EL (cell line): ENCODE data around the gene ACTR5.
A peak's percentile ranks its signal among the peaks of the same experiment; 100 is the strongest.

ENCODE experiments used
- DNase-seq: peaks from one replicate; pipeline ENCODE4 v3.0.0-alpha.2; 2016

The ACTR5 gene

DNA sequence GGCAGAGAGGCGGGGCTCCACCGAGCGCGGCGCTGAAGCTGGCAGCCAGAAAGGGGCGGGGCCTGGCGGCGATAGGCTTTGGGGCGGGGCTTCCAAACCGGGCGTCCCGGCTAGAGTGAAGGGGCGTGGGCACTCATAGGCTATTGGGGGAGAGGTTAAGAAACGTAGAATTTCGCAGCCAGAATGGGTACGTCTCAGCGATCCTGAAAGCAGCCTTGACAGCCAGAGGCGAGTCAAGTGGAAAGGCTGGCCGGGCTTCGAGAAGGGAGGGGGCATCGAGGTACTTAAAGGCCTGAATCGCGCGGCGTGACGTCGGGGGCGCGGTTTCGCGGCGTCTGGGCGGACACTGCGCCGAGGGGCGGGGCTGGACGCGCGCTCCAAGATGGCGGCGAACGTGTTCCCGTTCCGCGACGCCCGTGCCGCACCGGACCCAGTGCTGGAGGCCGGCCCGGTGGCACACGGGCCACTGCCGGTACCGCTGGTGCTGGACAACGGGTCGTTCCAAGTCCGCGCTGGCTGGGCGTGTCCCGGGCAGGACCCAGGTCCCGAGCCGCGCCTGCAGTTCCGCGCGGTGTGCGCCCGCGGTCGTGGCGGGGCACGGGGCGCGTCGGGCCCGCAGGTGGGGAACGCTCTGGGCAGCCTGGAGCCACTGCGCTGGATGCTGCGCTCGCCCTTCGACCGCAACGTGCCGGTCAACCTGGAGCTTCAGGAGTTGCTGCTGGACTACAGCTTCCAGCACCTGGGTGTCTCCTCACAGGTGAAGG, at the start of gene ACTR5:
ACTR5 (plus strand) TSS at position 364 of the 764 bp plus-strand sequence; CDS start at position 383, 19 bp downstream.
- peak; percentile 86 for DNase-seq

DNA sequence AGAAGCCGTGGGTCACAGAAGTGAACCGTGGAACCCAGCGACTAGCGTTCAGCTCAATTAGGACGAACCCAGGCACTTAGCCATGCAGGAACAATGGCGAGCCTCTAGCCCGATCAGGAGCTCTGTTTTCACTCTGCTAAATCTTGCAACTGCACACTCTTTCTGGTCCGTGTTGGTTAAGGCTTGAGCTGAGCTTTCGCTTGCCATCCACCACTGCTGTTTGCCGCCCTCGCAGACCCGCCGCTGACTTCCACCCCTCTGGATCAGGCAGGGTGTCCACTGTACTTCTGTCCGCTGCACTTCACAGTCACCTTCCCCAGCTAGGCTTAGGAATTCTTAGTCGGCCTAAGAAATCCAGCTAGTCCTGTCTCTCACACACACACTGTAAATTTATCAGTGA, 49.7 kb upstream of the ACTR5 start:
- no peak for DNase-seq

DNA sequence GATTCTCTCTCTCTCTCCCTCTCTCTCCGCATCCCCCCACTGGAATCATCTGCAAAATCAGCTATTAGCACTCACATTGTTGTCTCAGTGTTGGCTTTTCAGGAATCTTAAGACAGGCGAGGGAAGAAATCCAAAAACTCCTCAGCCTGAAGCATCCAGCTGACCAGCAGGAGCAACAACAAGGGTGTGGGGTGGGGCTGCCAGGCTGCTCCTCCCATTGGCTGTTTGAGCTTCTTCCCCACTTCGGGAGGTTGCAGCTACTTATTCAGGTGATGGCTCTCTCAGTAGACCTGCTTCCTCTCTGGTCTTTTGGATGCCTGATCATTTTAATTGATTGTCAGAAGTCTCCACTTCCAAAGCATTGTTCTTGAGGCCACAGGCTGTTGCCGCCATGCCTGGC, 48.1 kb upstream of the ACTR5 start:
- no peak for DNase-seq

DNA sequence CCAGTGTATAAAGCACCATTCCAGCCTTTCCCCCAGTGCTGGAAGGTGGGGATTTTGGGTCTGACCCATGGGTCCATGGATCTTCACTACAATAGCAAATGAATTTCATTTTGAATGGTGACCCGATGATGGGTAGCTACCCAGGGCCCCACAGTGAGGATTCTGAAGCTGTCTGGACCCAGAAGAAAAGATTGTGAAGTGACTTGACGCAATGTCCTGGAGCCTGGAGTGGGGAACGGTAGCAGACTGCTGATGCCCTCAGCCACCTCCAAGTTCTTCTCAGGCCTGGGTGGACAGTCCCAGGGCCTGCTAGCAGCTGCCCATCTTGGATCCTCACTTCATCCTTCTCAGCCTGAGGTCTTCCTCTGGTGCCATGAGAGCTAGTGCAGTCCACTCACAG, 47.3 kb upstream of the ACTR5 start:
- no peak for DNase-seq

DNA sequence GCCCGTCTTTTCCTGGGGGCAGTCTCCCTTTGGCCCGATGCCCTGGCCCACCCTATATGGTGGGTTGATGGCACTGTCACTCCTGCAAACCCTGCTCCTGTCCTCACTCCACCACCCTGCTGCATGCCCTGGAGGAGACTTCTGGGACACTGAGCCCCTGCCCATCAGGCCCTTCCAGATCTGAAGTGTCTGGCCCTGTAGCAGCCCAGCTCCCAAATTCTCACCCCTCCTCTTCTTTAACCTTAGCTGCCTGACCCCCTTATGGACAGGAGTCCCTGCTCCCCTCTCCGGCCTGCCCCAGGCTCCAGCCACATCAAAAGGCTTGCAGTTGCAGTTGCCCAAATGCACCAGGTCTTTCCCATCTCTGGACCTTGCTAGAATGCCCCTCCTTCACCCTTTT, 44.7 kb upstream of the ACTR5 start:
- no peak for DNase-seq

DNA sequence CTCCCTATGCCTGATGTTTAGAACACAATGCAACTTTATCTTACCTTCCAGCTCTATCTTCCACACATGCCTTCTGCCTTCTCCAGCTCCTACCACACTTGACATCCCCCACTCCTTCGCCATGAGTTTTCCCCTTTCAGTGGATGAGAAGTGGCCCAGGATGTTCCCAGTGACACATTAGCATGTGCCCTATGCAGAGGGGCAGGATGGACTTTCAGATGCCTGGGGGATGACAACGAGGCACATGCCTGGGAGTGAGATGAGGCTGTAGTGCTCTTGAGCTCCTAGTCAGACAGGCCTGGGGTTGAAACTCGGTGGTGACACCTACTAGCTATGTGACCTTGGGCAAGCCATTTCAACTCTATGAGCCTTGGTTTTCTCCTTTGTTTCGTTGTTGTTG, 44.1 kb upstream of the ACTR5 start:
- no peak for DNase-seq

DNA sequence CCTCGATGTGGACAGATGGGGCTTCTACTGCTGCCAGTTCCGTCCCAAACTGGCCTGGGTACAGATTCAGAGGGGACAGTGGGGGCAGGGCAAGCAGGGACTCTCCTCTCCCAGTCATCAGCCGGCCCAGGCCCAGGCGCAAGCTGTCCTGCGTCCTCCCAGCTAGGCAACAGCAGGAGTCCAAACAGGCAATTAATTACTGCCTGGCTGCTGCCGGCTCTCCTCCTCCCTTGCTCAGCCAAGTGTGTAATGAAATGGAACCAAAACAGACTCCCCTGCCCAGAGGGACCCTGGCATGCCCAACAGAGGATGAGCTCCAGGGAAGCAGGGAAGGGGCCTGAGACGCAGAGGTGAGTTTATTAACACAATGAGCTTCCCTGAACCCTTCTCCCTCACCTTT, 41.8 kb upstream of the ACTR5 start:
- no peak for DNase-seq

DNA sequence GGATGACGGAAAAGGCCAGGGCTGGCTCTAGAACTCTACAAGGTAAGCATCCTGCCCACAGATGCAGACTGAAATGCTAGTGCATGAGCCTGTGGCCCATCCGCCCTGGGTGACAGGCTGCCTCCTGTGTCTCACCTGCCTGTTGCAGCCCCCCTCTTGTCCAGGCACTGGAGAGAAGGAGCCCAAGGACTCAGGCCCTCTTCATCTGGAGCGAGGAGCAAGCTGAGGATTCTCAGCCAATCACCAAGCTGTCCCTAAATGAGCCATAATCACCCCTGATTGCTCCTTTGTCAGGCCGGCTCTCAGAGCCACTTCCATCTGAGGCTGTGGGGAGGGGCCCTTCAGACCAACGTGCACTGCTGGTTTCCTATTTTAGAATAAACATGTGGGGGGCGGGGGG, 34.0 kb upstream of the ACTR5 start:
- no peak for DNase-seq

DNA sequence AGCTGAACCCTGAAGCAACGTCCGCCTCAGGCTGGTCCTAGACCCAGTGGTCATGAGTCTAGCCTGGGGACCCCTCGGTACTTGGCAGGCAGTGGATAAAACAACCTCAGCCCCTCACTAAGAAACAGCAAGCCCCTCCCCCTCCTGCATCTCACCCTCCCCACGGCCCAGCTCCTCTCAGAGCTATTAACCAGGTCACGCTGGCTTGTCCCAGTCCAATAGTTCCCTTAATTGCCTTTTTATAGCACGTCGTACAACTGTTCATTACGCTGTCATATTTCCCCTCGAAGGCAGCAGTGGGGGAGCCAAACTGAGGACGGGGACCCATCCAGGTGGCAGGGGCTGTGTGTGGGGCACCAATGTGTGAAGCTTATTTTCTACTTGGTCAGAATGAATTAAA, 32.6 kb upstream of the ACTR5 start:
- no peak for DNase-seq

DNA sequence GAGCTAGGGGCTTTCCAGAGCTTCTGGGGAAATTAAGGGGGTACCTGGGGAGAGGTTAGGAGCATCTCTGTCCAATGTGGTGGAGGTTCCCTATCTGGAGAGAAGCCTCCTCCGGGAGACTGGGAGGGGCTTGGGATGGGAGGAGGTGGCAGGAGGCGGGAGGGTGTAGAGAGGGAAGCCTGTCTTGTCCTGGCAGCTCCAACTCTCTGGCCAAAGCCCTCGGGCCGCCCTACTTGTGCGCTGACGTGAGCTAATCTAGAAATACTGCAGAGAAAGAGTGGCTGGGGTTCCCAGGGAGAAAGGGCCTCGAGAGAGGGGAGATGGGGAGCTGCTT, 25.6 kb upstream of the ACTR5 start:
- DNase-seq: no peak

DNA sequence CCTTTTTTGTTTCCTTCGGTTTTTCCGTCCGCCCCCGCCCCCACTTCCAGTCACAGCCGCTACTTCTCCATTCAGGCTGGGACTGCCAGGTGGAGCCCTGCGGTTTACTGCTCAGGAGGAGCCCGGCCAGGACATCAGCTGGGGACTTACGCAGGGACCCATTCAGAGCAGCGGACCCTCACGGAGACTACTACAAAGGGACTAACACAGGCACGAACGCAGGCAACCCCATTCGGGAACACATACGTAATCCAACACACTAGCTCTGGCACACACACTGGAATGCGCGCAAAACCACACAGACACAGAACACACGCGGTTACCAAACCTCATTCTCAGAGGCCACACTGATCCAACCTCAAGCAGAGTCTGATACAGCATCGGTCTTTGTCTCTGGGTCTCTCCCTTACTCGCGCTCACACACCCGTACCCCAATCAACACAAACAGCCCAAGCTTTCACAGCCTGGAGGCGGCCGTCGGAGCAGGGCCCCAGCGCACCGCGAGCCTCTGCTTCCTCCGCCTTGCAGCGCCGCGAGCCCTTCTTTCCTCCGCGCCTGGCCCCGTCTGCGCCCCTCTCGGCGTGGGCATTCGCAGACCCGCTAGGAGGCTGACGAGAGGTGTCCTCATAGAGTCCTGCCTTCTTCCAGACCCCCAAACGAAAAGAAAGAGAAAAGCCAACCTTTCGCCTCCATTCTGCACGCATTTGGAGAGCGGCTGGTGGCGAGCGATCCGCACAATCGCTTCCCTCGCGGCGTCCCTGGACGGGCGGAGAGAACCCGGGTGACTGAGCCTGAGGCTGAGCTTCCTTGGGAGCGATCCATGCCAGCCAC, 25.0 kb upstream of the ACTR5 start:
- peak; percentile 25 for DNase-seq

DNA sequence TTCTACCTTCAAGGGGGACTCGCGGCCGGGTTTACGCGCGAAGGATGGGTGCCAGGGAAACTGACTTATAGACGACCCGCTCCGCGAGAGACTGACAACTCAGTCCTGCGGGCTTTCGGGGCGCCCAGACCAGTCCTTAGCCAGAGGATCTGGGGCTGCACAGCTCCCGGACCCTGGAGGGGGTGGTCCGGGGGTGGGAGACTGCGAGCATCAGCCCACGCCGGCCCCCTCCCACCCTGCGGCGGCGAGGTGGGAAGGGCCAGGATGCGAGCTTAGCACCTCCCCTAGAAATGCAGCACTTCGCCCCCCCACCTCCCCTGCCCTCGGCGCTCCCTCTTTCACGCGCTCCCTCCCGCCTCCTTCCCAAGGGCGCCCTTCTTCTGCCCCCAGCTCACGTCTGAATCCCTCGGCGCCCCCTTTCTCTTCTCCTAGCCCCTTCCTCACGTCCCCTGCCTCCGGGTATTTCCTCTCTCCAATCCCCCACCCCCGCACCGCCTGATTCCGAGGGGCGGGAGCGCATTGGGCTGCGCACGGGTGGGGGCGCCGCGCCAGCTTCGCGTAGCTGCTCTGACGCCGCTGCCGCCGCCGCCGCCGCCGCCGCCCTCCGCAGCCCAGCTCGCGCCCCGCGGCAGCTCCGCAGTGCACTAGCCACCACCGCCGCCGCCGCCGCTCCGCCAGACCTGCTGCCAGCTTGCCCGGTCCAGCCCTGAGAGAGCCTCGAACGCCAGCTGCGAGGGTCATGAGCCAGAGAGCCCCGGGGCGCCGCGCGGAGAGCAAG, 24.2 kb upstream of the ACTR5 start, which contains the start of gene SLC32A1:
SLC32A1 (plus strand) TSS at position 639 of the 778 bp plus-strand sequence. CDS start 239 bp downstream, outside the sequence.
- no peak for DNase-seq

DNA sequence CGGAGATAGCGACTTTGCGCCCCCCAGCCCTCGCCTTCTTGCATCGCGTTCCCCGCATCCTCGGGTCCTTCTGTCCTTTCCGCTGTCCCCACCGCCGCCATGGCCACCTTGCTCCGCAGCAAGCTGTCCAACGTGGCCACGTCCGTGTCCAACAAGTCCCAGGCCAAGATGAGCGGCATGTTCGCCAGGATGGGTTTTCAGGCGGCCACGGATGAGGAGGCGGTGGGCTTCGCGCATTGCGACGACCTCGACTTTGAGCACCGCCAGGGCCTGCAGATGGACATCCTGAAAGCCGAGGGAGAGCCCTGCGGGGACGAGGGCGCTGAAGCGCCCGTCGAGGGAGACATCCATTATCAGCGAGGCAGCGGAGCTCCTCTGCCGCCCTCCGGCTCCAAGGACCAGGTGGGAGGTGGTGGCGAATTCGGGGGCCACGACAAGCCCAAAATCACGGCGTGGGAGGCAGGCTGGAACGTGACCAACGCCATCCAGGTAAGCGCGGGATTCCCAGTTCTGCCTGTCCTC, 23.6 kb upstream of the ACTR5 start:
- DNase-seq: no peak

DNA sequence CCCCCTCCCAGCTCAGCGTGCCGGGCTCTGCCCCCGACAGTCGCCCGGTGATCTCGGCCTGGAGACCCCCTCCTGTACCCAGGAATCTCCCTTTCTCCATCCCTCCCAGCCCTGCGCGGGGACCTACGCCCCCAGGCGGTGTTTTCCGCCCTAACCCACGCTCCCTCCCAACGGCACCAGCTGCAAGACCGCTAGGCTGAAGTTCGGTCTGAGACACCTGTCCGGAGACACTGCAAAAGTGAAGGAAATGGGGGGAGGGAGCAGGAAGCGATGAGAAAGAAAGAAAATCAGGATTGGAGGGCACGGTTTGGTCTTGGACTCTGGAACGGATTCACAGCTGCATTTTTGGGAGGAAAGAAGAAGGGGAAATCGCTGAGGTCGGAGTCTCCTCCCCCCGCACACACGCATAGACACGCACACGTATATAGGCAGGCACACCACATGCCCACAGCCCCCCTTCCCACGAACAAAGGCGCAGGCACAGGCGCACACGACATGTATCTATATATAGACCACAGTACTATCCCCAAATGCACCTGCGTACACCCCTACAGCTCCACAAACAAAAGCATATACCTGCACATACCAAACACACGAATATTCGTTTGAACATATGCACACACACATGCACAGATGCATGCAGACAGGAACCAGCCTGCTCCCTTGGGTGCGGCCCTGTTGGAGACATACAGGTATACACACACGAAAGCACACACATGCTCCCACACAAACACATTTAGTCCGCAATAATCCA, 22.9 kb upstream of the ACTR5 start:
- DNase-seq: no peak

DNA sequence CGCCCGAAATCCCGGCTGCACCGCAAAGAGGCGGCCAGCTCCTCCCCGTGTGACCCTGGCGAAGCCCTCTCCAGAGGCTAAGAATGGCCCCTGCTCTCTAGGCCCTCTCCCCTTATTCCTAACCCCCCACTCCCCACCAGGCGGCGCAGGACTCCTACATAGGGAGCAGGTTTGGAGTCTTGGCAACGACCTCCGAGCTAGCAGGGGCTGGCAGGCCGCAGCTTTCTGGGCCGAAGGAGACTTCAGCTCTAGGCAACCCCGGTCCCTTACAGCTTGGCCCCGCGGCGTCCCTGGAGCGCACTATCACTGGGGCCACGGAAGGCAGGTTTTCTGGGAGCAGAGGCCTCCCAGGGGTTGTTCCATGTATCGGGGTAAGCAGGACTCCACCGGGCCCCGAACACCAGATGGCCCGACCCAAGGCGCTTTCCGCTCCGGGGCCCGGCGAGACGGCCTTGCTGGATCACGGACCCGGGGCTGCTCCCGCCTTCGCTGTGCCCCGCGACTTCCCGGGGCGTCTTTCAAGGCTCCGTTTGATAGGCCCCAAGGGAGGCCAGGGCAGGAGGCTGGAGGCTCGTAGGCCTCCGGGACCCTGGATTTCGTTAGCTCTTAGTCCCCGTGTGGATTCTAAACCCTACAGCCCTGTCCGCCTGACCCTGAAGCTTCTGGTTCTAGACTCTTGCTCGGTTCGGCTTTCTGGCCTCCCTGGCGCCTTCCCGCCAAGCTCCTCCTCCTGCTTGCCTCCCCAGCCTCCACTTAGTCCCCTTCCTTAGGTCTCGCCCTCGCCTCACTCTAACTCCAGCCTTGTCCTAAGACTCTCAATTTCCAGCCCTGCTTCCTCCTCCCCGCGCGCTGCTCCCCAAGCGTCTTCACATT, 22.1 kb upstream of the ACTR5 start:
- peak; percentile 46 for DNase-seq

DNA sequence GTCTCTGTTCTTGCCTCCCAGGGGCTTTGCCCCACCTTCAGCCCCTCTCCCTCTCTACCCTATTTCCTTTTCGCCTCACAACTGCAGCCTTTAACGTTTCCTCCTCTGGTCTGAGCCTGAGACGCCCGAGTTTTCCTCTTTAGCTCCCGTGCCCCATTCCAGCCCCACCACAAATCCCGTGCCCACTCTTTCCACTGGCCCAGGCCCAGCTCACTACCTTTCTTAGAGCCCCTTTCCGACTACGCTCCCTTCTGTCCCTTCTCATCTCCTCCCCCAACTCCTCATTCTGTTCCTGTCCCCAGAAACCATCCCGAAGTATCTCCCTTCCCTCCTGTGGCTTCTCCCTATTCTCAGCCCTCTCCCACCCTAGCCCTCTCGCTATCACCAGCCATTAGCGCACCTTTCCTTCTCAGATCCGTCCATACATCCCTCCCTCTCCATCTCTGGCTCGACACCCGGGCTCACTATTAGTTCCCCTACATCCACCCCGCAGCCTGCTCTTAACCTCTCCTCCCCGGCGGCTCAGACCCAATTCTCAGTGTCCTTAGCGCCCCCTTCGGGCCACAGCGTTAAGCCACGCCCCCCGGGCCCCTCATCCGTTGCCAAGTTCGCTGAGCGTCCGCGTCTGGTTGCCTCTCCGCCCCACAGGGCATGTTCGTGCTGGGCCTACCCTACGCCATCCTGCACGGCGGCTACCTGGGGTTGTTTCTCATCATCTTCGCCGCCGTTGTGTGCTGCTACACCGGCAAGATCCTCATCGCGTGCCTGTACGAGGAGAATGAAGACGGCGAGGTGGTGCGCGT, 21.3 kb upstream of the ACTR5 start:
- DNase-seq: peak; percentile 28

DNA sequence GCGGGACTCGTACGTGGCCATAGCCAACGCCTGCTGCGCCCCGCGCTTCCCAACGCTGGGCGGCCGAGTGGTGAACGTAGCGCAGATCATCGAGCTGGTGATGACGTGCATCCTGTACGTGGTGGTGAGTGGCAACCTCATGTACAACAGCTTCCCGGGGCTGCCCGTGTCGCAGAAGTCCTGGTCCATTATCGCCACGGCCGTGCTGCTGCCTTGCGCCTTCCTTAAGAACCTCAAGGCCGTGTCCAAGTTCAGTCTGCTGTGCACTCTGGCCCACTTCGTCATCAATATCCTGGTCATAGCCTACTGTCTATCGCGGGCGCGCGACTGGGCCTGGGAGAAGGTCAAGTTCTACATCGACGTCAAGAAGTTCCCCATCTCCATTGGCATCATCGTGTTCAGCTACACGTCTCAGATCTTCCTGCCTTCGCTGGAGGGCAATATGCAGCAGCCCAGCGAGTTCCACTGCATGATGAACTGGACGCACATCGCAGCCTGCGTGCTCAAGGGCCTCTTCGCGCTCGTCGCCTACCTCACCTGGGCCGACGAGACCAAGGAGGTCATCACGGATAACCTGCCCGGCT, 20.6 kb upstream of the ACTR5 start:
- DNase-seq: no peak

DNA sequence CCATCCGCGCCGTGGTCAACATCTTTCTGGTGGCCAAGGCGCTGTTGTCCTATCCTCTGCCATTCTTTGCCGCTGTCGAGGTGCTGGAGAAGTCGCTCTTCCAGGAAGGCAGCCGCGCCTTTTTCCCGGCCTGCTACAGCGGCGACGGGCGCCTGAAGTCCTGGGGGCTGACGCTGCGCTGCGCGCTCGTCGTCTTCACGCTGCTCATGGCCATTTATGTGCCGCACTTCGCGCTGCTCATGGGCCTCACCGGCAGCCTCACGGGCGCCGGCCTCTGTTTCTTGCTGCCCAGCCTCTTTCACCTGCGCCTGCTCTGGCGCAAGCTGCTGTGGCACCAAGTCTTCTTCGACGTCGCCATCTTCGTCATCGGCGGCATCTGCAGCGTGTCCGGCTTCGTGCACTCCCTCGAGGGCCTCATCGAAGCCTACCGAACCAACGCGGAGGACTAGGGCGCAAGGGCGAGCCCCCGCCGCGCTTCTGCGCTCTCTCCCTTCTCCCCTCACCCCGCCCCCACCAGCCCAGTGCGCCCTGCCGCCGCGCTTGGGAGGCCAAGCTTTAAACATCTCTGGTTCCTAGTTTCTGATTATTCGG, 20.0 kb upstream of the ACTR5 start:
- no peak for DNase-seq

DNA sequence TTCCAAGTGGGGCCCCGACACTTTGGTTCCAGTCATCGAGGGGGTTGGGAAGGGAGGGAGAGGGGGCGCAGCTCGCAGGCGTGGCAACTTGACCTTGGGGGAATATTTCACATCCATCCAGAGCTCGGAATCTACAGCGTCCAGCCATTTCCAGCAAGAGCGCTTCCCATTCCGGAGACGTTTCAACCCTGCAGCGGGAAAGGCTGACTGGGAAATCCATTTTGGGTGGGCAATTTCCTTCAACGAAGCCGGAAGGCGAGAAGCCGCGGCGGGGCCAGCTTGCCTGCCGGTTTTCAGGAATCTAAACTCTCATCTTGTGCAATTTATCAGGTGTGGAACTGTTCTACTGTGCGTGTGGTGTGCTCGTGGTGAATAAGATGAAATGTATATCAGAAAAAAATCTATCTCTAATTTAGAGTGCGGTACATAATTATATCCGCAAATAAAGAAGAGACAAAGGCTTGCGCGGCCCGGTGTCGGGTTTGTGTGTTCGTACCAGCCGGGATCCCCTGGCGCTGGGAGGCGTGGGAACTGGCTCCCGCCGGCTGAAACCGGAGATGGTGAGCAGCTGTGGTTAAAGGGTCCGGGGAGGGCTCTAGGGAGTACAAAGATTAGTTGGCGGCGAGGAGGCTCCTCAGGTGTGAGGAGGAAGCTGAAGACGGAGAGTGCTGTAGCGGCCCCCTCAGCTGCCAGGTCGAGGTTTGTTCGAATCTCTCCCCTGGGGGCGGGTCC, 19.2 kb upstream of the ACTR5 start:
- DNase-seq: no peak
